Muscle layer of colon (tissue), 2 donors: Measurements from ENCODE around the gene KRT78.

Source experiments
- H3K27ac ChIP-seq: one replicate; pipeline ENCODE4 v1.7.0; 2013; ENCODE audit warnings: low read depth, mild to moderate bottlenecking, low read length, moderate library complexity
- H3K27me3 ChIP-seq, 2 donors: one replicate each; pipeline ENCODE4 v1.7.0; 2013; ENCODE audit warnings: low read length in 2 of 2, mild to moderate bottlenecking in 2 of 2; ENCODE audit not compliant: insufficient read depth in 2 of 2, control insufficient read depth in 1 of 2
- H3K36me3 ChIP-seq: one replicate; pipeline ENCODE4 v1.7.0; 2013; ENCODE audit warnings: mild to moderate bottlenecking, low read length; ENCODE audit not compliant: insufficient read depth
- H3K4me1 ChIP-seq: one replicate; pipeline ENCODE4 v1.7.0; 2013; ENCODE audit warnings: mild to moderate bottlenecking, low read length; ENCODE audit not compliant: insufficient read depth
- H3K4me3 ChIP-seq, 2 donors: one replicate each; pipeline ENCODE4 v1.7.0; 2013; ENCODE audit warnings: low read length in 2 of 2, low read depth in 1 of 2, mild to moderate bottlenecking in 1 of 2, moderate library complexity in 1 of 2
- H3K9ac ChIP-seq: one replicate; pipeline ENCODE4 v1.7.0; 2013; ENCODE audit warnings: low read length
- H3K9me3 ChIP-seq: one replicate; pipeline ENCODE4 v1.7.0; 2013; ENCODE audit warnings: mild to moderate bottlenecking, low read length
- donor health status: abdominal sarcoma.
- donor health status: Adenocarcinoma of cecum.

KRT78 gene

GRCh38 chr12:52849511-52849910, 717 bp upstream of the KRT78 start:
- no peak overlapping the region for H3K27ac ChIP-seq

GRCh38 chr12:52847335-52848102, 1.3 kb downstream of the KRT78 start:
- Histone ChIP-seq H3K36me3 (no peaks in the 10 kb centered on the region), H3K9me3 (no peaks in the 10 kb centered on the region), H3K4me1 (no peaks in the 10 kb centered on the region), H3K9ac (no peak overlapping the region), H3K27ac (no peak overlapping the region), H3K27me3 (peaks cover 0 to 6% of the 10 kb centered on the region in 2 donors), H3K4me3 (no peak overlapping the region)

More at GRCh38 chr12:52849511-52849910, 717 bp upstream of the KRT78 start:
- Histone ChIP-seq H3K4me3 (no peak overlapping the region), H3K9me3 (no peaks in the 10 kb centered on the region), H3K4me1 (no peaks in the 10 kb centered on the region), H3K27me3 (peaks cover 0 to 6% of the 10 kb centered on the region in 2 donors), H3K36me3 (no peaks in the 10 kb centered on the region), H3K9ac (no peak overlapping the region)

- no peak overlapping the region for H3K27ac ChIP-seq
- H3K9me3 ChIP-seq, result no peaks in the 10 kb centered on the region
- H3K27me3 ChIP-seq, result peaks cover 0 to 6% of the 10 kb centered on the region in 2 donors
- H3K36me3 ChIP-seq, result no peaks in the 10 kb centered on the region
- H3K9ac ChIP-seq, result no peak overlapping the region
- no peak overlapping the region for H3K4me3 ChIP-seq
- no peaks in the 10 kb centered on the region for H3K4me1 ChIP-seq
These were observed 2.3 kb downstream of the KRT78 start for GRCh38 chr12:52846356-52846970.

GRCh38 chr12:52845946-52846345, 2.8 kb downstream of the KRT78 start:
- no peak overlapping the region for H3K4me3 ChIP-seq
- H3K9ac ChIP-seq, result no peak overlapping the region
- no peak overlapping the region for H3K27ac ChIP-seq
- H3K27me3 ChIP-seq, result peaks cover 0 to 6% of the 10 kb centered on the region in 2 donors
- no peaks in the 10 kb centered on the region for H3K36me3 ChIP-seq
- no peaks in the 10 kb centered on the region for H3K4me1 ChIP-seq
- no peaks in the 10 kb centered on the region for H3K9me3 ChIP-seq

- no peaks in the 10 kb centered on the region for H3K9me3 ChIP-seq
- H3K36me3 ChIP-seq, result no peaks in the 10 kb centered on the region
- no peak overlapping the region for H3K4me3 ChIP-seq
- peaks cover 0 to 6% of the 10 kb centered on the region in 2 donors for H3K27me3 ChIP-seq
- H3K4me1 ChIP-seq, result no peaks in the 10 kb centered on the region
- no peak overlapping the region for H3K9ac ChIP-seq
- no peak overlapping the region for H3K27ac ChIP-seq
These were observed 4.4 kb downstream of the KRT78 start for GRCh38 chr12:52844386-52844785.

GRCh38 chr12:52839436-52840105, 9.2 kb downstream of the KRT78 start:
- H3K36me3 ChIP-seq, result no peaks in the 10 kb centered on the region
- H3K4me1 ChIP-seq, result no peaks in the 10 kb centered on the region
- H3K9me3 ChIP-seq, result no peaks in the 10 kb centered on the region
- H3K27ac ChIP-seq, result no peak overlapping the region
- no peak overlapping the region for H3K9ac ChIP-seq
- no peak overlapping the region for H3K4me3 ChIP-seq
- H3K27me3 ChIP-seq, result no peaks in the 10 kb centered on the region

GRCh38 chr12:52838609-52839435, 10.0 kb downstream of the KRT78 start:
- no peak overlapping the region for H3K27ac ChIP-seq
- H3K4me1 ChIP-seq, result no peaks in the 10 kb centered on the region
- no peaks in the 10 kb centered on the region for H3K27me3 ChIP-seq
- no peaks in the 10 kb centered on the region for H3K9me3 ChIP-seq
- no peak overlapping the region for H3K4me3 ChIP-seq
- no peak overlapping the region for H3K9ac ChIP-seq
- no peaks in the 10 kb centered on the region for H3K36me3 ChIP-seq

- no peaks in the 10 kb centered on the region for H3K4me1 ChIP-seq
- H3K36me3 ChIP-seq, result no peaks in the 10 kb centered on the region
- no peaks in the 10 kb centered on the region for H3K27me3 ChIP-seq
- H3K9ac ChIP-seq, result no peak overlapping the region
- no peak overlapping the region for H3K4me3 ChIP-seq
- H3K9me3 ChIP-seq, result no peaks in the 10 kb centered on the region
- no peak overlapping the region for H3K27ac ChIP-seq
These were observed 10.8 kb downstream of the KRT78 start for GRCh38 chr12:52837781-52838608.

- Histone ChIP-seq H3K36me3 (no peaks in the 10 kb centered on the region), H3K9me3 (no peaks in the 10 kb centered on the region), H3K4me3 (no peak overlapping the region), H3K9ac (no peak overlapping the region), H3K27ac (no peak overlapping the region), H3K4me1 (no peaks in the 10 kb centered on the region), H3K27me3 (no peaks in the 10 kb centered on the region)
These were observed 11.4 kb downstream of the KRT78 start for GRCh38 chr12:52837413-52837741.

- Histone ChIP-seq H3K36me3 (no peaks in the 10 kb centered on the region), H3K4me3 (no peak overlapping the region), H3K4me1 (no peaks in the 10 kb centered on the region), H3K27ac (no peak overlapping the region), H3K27me3 (no peaks in the 10 kb centered on the region), H3K9me3 (no peaks in the 10 kb centered on the region), H3K9ac (no peak overlapping the region)
These were observed 12.0 kb downstream of the KRT78 start for GRCh38 chr12:52836491-52837412.
